HG03280 (cell line): Measurements from ENCODE around the gene SLC25A18.
"Not testable (repeated sequence)": the region's sequence is repeated elsewhere in the genome, so short reads cannot be mapped to it uniquely, and the experiment has no call there.

ENCODE experiments used
- ATAC-seq: cut with Tn5 transposase; IDR thresholded peaks from one replicate; pipeline ENCODE4 v1.9.1; 2021; ENCODE audit warnings: mild to moderate bottlenecking, moderate library complexity; ENCODE audit not compliant: unreplicated experiment

Gene SLC25A18, protein sequence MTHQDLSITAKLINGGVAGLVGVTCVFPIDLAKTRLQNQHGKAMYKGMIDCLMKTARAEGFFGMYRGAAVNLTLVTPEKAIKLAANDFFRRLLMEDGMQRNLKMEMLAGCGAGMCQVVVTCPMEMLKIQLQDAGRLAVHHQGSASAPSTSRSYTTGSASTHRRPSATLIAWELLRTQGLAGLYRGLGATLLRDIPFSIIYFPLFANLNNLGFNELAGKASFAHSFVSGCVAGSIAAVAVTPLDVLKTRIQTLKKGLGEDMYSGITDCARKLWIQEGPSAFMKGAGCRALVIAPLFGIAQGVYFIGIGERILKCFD

GRCh38 chr22:17562906-17563870 lies at the start of gene SLC25A18:
Gene SLC25A18 (plus strand): TSS chr22:17563498. CDS start chr22:17579945, 16,447 bp downstream.
- ATAC-seq: no peak

DNA sequence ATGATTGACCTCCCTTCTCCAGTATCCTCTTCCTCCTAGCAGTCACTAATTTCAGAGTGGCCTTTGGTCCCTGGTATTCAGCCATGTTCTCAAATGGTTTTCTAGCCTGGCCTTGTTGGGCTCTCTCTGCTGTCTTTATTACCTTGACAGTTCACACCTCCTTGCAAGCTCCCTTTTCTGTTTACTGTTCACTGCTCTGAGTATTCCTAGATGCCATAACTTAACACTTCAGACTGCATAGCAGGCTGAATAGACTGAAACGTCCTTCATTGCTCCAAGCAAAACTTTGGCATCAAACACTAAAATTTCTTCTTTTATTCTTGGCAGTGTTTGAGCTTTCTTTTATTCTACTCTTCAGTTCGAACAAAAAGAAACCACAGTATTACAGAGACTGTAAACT lies 49.7 kb upstream of the SLC25A18 start:
- no peak for ATAC-seq

DNA sequence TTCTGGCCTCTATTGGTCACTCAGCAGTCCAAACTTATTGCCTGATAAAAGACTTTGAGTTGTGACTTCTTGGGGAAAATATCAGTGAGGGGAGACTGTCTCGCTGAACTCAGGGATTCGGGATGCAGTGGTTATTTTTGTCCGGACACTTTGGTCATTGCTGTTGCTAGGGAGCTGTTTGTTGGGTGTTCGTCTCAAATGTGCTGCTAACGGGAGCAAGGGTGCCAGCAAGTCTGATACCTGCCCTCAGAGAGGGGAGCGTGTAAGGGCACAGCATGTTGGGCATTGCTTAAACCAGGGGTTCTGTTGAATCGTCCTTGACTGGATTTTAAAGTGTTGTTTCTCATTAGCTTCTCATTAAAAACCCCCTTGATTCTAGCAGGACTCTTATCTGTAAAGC lies 49.2 kb upstream of the SLC25A18 start:
- no peak for ATAC-seq

DNA sequence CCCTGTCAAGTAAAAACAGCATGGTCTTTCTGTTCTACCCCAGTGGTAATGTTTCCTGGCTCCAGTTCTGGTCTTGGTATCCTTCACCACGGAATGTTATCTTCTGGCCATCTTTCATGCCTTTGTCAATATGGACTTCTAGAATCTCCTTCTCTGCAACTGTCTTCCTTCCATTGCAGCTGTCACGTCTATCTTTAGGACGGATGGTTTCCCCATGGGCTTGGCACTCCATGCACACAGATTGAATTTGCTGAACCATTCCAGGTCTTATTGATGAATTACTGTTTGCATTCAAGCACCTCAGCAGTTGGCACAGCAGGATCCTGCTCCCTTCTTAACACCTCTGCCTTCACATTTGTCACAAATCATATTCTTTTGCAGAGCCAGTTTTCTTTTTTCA lies 44.9 kb upstream of the SLC25A18 start:
- ATAC-seq: no peak

DNA sequence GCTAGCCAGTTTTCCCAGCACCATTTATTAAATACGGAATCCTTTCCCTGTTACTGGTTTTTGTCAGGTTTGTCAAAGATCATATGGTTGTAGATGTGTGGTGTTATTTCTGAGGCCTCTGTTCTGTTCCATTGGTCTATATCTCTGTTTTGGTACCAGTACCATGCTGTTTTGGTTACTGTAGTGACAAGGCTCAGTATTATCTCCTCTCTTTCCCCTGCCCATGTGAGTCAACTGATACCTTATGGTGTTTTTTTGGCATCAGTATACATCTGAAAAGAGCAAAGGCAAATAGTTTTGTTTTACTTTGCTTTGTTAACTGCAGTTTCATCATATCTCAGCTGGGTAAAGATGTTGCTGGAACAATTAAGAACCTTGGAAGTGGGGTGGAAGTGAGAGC lies 41.3 kb upstream of the SLC25A18 start:
- ATAC-seq: not testable (repeated sequence)

GRCh38 chr22:17523925-17524324 lies 39.4 kb upstream of the SLC25A18 start:
- no peak for ATAC-seq

DNA sequence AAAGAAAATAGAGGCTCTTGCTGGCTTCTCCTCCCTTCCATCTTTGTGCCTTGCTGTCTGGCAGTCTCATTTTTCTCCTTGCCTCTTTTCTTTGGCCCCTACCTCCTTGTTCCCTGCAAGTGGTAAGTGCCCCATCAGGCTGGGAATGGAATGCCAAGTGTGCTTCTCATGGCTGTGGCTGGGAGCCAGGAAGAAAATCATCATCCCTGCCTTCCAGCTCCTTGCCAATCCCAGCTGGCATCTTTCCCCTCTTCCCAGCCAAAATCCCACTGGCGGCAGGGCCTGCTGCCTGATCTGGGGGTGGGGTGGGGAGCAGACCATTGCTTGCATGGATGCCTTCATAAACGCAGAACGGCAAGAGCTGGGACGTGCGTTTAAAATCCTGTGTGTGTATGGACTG lies 27.0 kb upstream of the SLC25A18 start:
- ATAC-seq: no peak

- no peak for ATAC-seq
Observed at GRCh38 chr22:17537155-17537554, 26.1 kb upstream of the SLC25A18 start.

GRCh38 chr22:17540481-17540880 lies 22.8 kb upstream of the SLC25A18 start:
- ATAC-seq: no peak

- no peak for ATAC-seq
Observed at GRCh38 chr22:17541476-17541875, 21.8 kb upstream of the SLC25A18 start.

DNA sequence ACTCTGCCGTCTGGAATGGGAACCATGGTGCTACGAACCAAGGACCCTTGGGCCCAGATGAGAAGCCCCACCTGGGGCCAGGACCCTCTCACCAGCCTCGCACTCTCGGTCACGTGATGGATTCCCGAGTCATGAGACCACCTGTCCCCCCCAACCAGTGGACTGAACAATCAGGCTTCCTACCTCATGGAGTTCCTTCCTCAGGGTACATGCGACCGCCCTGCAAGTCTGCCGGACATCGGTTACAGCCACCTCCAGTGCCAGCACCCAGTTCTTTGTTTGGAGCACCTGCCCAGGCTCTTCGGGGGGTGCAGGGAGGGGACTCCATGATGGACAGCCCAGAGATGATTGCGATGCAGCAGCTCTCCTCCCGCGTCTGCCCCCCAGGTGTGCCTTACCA lies 20.8 kb upstream of the SLC25A18 start:
- no peak for ATAC-seq

DNA sequence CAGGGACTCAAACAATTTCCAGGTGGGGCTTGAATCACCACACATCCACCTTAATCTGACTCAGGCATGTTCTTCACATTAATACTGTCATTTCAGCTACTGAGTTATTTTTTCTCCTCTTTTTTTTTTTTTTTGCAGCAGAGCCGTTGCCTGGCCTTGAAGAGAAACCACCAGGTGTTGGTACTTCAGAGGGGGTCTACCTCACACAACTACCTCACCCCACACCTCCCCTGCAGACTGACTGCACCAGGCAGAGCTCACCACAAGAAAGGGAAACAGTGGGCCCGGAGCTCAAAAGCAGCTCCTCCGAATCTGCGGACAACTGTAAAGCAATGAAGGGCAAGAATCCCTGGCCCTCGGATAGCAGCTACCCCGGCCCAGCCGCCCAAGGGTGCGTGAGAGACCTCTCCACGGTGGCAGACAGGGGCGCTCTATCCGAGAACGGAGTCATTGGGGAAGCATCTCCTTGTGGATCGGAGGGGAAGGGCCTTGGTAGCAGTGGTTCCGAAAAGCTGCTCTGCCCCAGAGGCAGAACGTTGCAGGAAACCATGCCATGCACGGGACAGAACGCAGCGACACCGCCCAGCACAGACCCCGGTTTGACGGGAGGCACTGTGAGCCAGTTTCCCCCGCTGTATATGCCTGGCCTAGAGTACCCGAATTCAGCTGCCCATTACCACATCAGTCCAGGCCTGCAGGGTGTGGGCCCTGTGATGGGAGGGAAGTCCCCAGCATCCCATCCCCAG lies 15.1 kb upstream of the SLC25A18 start:
- ATAC-seq: no peak

DNA sequence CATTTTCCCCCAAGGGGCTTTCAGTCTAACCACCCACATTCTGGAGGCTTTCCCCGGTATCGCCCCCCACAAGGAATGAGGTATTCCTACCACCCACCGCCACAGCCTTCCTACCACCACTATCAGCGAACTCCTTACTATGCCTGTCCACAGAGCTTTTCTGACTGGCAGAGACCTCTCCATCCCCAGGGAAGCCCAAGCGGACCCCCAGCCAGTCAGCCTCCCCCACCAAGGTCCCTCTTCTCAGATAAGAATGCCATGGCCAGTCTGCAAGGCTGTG lies 14.6 kb upstream of the SLC25A18 start:
- no peak for ATAC-seq

DNA sequence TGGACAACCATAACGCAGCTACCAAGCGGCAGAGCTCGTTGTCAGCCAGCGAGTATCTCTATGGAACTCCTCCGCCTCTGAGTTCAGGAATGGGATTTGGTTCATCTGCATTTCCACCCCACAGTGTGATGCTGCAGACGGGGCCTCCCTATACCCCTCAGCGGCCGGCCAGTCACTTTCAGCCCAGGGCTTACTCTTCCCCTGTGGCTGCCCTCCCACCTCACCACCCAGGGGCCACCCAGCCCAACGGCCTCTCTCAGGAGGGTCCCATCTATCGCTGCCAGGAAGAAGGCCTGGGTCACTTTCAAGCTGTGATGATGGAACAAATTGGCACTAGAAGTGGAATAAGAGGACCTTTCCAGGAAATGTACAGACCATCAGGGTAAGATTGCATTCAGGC lies 14.1 kb upstream of the SLC25A18 start:
- no peak for ATAC-seq

- no peak for ATAC-seq
Observed at GRCh38 chr22:17549655-17550054, 13.6 kb upstream of the SLC25A18 start.

DNA sequence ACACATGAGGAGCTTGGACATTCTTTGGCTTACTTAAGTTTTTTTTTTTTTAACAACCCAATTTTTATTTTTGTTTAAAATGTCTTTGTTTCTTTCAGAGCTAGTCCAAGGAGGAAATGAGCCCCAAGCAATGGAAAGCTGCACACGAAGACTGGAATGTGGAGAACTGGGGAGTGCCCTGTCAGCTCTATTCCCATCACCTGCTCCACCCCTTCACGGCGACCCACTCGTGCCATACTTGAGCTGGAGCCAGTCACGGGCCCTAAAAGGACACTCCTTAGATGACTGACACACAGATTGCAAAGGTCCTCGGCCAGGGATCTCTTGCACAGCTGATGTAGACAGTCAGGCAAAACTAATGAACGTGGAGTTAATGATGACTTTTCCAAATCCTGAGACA lies 10.6 kb upstream of the SLC25A18 start:
- no peak for ATAC-seq

DNA sequence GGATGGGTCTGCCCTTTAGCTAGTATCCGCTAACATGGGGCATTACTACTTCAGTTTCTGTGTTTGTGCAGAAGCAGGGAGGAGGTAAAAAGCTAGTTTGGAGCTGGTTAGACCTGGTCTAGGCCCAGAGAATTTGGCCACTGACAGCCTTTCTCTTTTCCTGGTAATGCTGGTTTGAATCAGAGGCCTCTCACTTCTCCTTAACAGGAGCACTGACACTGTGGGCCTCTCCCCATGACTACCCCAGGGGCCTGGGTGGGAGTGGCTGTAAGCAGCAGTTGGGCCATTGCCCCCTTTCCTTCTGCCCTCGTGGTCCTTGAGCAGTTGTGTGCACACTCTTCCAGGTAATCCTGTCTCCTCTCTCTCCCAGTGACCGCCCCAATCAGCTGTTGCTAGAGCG lies 8.5 kb upstream of the SLC25A18 start:
- no peak for ATAC-seq

GRCh38 chr22:17559188-17559587 lies 4.1 kb upstream of the SLC25A18 start:
- ATAC-seq: no peak

- ATAC-seq: no peak
Observed at GRCh38 chr22:17563936-17564391, 666 bp downstream of the SLC25A18 start.

DNA sequence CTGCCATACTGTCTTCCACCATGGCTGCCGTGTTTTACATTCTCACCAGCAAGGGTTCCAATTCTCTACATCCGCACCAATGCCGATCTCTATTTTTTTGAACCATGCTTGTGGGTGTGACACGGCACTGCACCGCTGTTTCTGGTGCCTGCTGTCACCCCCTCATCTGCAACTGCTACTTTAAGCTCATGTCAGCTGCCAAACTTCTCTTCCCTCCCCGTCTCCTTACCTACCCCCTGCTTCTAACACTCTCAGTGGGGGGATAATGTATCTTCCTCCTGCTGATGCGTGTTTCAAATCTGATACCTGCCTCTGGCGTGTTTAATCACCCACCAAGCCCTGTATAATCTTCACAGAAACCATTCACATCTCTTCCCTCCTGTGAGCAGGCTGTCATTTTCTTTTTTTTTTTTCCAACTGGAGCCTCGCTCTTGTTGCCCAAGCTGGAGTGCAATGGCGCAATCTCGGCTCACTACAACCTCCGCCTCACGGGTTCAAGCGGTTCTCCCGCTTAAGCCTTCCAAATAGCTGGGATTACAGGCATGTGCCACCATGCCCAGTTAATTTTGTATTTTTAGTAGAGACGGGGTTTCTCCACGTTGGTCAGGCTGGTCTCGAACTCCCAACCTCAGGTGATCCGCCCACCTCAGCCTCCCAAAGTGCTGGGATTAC lies 2.9 kb downstream of the SLC25A18 start:
- ATAC-seq: not testable (repeated sequence)

- ATAC-seq: no peak
Observed at GRCh38 chr22:17566776-17567175, 3.5 kb downstream of the SLC25A18 start.
